A549 (cell line): ENCODE results near the gene ZNF740.

Experiments used
- CBX2 ChIP-seq: fragments of 200-600 bp; sonication (generic); IDR thresholded peaks from 2 replicates; pipeline ENCODE4 v1.6.1; 2016; ENCODE audit warnings: low read depth, mild to moderate bottlenecking, borderline replicate concordance
- CTCF ChIP-seq: fragments of >200 bp; sonication (Bioruptor Twin); formaldehyde crosslinking; IDR thresholded peaks from 3 replicates; pipeline ENCODE4 v1.5.1; 2016
- ELK1 ChIP-seq: fragments of 150-350 bp; IDR thresholded peaks from 2 replicates; pipeline ENCODE4 v1.6.1; 2014; ENCODE audit warnings: low read depth, mild to moderate bottlenecking, low read length
- EP300 ChIP-seq, 2 experiments: fragments of >200 bp; sonication (Bioruptor Twin); formaldehyde crosslinking; IDR thresholded peaks; 2 replicates in 1 of 2; 3 replicates in 1 of 2; pipeline ENCODE4 v1.6.1; 2016 to 2017
- HDAC2 ChIP-seq: fragments of 200-600 bp; sonication (generic); IDR thresholded peaks from 2 replicates; pipeline ENCODE4 v1.6.1; 2016
- HOXA7 ChIP-seq: fragments of 250-450 bp; sonication (Bioruptor Pico); IDR thresholded peaks from 2 replicates; pipeline ENCODE4 v1.5.0; 2020; ENCODE audit warnings: mild to moderate bottlenecking, moderate library complexity
- JUNB ChIP-seq: fragments of >200 bp; sonication (Bioruptor Twin); formaldehyde crosslinking; IDR thresholded peaks from 2 replicates; pipeline ENCODE4 v1.6.1; 2016
- PHF8 ChIP-seq: fragments of 200-600 bp; sonication (generic); IDR thresholded peaks from 2 replicates; pipeline ENCODE4 v1.6.1; 2016; ENCODE audit warnings: low read depth, mild to moderate bottlenecking, antibody characterized with exemption, moderate library complexity, borderline replicate concordance
- POLR2A ChIP-seq: IDR thresholded peaks from 2 replicates; pipeline ENCODE4 v1.6.1; 2012; ENCODE audit warnings: mild to moderate bottlenecking, low read length
- RAD21 ChIP-seq, 2 experiments: fragments of >200 bp in 1 of 2; sonication (Bioruptor Twin) in 1 of 2; formaldehyde crosslinking in 1 of 2; IDR thresholded peaks in 1 of 2; conservative IDR thresholded peaks in 1 of 2; 2 replicates in 1 of 2; 3 replicates in 1 of 2; pipeline ENCODE4 v1.6.1; 2012 to 2018; ENCODE audit warnings: inconsistent platforms in 1 of 2
- RNF2 ChIP-seq: fragments of 200-600 bp; sonication (generic); IDR thresholded peaks from 2 replicates; pipeline ENCODE4 v1.6.1; 2016; ENCODE audit warnings: low read depth, mild to moderate bottlenecking, antibody characterized with exemption, moderate library complexity, borderline replicate concordance
- USF2 ChIP-seq: fragments of 450-650 bp; IDR thresholded peaks from 2 replicates; pipeline ENCODE4 v1.6.1; 2014; ENCODE audit warnings: antibody characterized with exemption
- ZFP36 ChIP-seq: fragments of 450-650 bp; IDR thresholded peaks from 2 replicates; pipeline ENCODE4 v1.6.1; 2014; ENCODE audit warnings: borderline replicate concordance; ENCODE audit not compliant: partially characterized antibody
- TF ChIP-seq, protein P1 (sequence below): IDR thresholded peaks from 2 replicates; pipeline ENCODE4 v1.6.1; 2012

GRCh38 chr12:53235164-53235563 lies 54.6 kb downstream of the ZNF740 start:
- TF ChIP-seq CTCF (no peak), POLR2A (no peak), ELK1 (no peak), PHF8 (no peak), HOXA7 (CRISPR knock-in tag) (no peak), HDAC2 (no peak), EP300 (IDR thresholded peaks at IDR 0.05) (no peak), USF2 (no peak), CBX2 (no peak), RAD21 (conservative IDR thresholded peaks at IDR 0.05 in 1 of 2, IDR thresholded peaks at IDR 0.05 in 1 of 2) (no peak), RNF2 (no peak), ZFP36 (no peak), JUNB (no peak)
- TF ChIP-seq, protein P1, sequence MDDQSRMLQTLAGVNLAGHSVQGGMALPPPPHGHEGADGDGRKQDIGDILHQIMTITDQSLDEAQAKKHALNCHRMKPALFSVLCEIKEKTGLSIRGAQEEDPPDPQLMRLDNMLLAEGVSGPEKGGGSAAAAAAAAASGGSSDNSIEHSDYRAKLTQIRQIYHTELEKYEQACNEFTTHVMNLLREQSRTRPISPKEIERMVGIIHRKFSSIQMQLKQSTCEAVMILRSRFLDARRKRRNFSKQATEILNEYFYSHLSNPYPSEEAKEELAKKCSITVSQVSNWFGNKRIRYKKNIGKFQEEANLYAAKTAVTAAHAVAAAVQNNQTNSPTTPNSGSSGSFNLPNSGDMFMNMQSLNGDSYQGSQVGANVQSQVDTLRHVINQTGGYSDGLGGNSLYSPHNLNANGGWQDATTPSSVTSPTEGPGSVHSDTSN = no peak
